GM12891 (cell line): Measurements from ENCODE around the gene ANKLE2.

Source experiments
- POLR2AphosphoS5 ChIP-seq: IDR thresholded peaks from 2 replicates; pipeline ENCODE4 v1.6.1; 2011; ENCODE audit warnings: low read depth, low read length, control low read depth
- POU2F2 ChIP-seq: IDR thresholded peaks from 2 replicates; pipeline ENCODE4 v1.6.1; 2011; ENCODE audit warnings: low read depth, mild to moderate bottlenecking, control low read depth, low read length, moderate library complexity

DNA sequence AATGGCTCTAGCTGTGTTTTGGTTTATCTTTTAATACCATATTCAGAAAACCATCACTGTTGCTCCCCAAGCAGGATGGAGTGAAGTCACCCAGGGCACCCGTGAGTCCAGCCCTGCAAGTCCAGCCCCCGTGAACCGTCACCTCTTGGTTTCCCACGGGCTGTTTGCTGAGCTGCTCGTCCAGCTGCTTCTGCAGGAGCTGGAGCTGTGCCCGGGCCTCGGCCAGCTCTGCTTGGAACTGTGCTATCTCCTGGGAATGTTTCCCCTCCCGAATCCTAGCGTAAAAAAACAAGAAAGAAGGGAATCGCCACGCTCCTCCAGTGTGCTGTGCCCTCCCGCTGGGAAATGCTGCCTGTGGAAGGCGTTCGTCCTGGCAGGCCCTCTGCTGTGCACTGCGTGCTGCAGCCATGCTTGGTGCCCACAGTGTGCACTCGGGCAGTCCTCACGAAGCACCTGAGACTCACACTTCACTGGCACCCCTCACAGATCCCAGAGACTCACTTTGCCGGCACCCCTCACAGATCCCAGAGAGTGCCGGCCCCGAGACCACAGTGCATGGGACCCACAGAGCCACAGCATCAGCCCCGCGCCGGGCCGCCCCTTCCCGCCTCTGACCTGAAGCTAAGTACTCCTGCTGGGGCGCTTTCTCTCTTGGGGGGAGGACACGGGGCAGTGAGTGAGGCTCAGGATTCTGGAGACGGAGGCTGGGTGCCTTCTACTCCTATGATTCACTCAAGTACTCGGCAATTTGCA is 15.4 kb upstream of the ANKLE2 start:
- TF ChIP-seq POLR2AphosphoS5 (no peak), POU2F2 (no peak)
